ENCODE results near the gene VOPP1.
"Not testable (repeated sequence)": the region's sequence is repeated elsewhere in the genome, so short reads cannot be mapped to it uniquely, and the experiment has no call there.

The VOPP1 gene

GRCh38 chr7:55472928-55473725, 99.2 kb downstream of the VOPP1 start:
- TF ChIP-seq CTCF (IDR thresholded peaks at IDR 0.05; ENCODE audit: insufficient read depth, missing control alignments) = no peak
- FAIRE-seq (no peak), DNase-seq (ENCODE audit: insufficient read length, low spot score) (no peak)

- not testable (repeated sequence) for FAIRE-seq; DNase-seq (ENCODE audit: insufficient read length, low spot score)
These were observed 99.9 kb downstream of the VOPP1 start for GRCh38 chr7:55472406-55472805.

GRCh38 chr7:55471594-55471993, 100.7 kb downstream of the VOPP1 start:
- DNase-seq (ENCODE audit: insufficient read length, low spot score); FAIRE-seq: not testable (repeated sequence)

GRCh38 chr7:55470261-55470660, 102.0 kb downstream of the VOPP1 start:
- DNase-seq (ENCODE audit: insufficient read length, low spot score) (no peak), FAIRE-seq (no peak)
- TF ChIP-seq CTCF (IDR thresholded peaks at IDR 0.05; ENCODE audit: insufficient read depth, missing control alignments) = no peak

- DNase-seq (ENCODE audit: insufficient read length, low spot score) = no peak
- TF ChIP-seq CTCF (IDR thresholded peaks at IDR 0.05; ENCODE audit: insufficient read depth, missing control alignments) = no peak
- FAIRE-seq = no peak
These were observed 102.6 kb downstream of the VOPP1 start for GRCh38 chr7:55469721-55470120.

- DNase-seq (ENCODE audit: insufficient read length, low spot score) (no peak), FAIRE-seq (no peak)
- no peak for TF ChIP-seq CTCF (IDR thresholded peaks at IDR 0.05; ENCODE audit: insufficient read depth, missing control alignments)
These were observed 103.0 kb downstream of the VOPP1 start for GRCh38 chr7:55469271-55469681.

- FAIRE-seq = no peak
- TF ChIP-seq CTCF (IDR thresholded peaks at IDR 0.05; ENCODE audit: insufficient read depth, missing control alignments) = no peak
- DNase-seq (ENCODE audit: insufficient read length, low spot score) = no peak
These were observed 103.8 kb downstream of the VOPP1 start for GRCh38 chr7:55468495-55468894.

GRCh38 chr7:55467047-55467593, 105.2 kb downstream of the VOPP1 start:
- no peak for FAIRE-seq
- DNase-seq (ENCODE audit: insufficient read length, low spot score) = no peak
- TF ChIP-seq CTCF (IDR thresholded peaks at IDR 0.05; ENCODE audit: insufficient read depth, missing control alignments) = no peak
